GM18519 (cell line): ENCODE results near the gene HPCAL1.

Experiments used
- ATAC-seq: cut with Tn5 transposase; IDR thresholded peaks from one replicate; pipeline ENCODE4 v1.9.1; 2021; ENCODE audit warnings: mild to moderate bottlenecking, moderate library complexity; ENCODE audit not compliant: unreplicated experiment, low FRiP score

Gene HPCAL1

DNA sequence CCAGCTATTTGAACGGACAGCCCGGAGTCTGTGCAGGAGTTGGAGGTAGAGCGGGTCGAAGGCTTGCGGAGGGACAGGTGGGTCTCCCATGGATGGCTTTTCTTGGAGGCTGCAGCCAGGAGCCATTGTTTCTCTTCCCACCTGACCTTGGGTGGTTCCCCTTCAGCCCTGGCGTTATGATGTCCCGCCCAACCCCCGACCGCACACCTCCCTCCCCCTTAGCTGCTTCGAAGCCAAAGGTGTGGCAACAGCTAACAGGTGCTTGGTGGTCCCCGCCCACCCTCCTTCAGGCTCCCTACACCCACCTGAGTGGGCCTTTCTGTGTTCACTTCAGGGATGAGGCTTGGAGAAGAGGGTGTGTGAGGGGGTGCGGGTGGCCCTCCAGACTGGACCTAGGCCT is 62.7 kb downstream of the HPCAL1 start:
- ATAC-seq: no peak

DNA sequence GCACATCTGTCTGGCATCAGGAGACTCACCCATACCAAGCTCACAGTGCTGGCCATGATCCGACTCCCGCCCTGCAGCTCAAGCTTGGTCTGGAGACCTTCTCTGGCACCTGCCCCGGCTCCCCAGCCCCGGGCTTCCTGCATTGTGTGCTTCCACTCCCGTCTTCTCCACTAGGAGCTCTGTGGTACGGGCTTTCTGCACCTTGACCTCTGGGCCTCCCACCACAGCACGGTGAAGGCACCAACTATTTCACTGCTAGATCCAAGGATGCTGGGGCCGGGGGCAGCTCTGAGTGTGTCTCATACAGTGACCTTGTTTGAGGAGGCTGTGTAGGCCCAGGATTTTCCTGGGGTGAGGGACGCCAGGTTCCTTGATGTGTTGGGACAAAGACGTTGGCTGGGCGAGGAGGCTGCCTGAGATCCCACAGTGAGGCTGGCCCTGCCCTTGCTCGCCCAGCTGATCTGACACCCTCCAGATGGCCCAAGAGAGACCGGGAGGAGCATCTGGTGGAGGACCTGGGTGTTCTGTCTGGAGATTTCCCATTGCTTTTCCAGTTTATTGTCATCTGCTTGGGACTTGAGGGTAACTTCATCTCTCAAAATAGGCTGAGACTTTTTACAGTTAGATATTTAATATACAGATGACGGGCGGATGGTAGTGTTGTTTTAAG is 64.0 kb downstream of the HPCAL1 start:
- no peak for ATAC-seq

DNA sequence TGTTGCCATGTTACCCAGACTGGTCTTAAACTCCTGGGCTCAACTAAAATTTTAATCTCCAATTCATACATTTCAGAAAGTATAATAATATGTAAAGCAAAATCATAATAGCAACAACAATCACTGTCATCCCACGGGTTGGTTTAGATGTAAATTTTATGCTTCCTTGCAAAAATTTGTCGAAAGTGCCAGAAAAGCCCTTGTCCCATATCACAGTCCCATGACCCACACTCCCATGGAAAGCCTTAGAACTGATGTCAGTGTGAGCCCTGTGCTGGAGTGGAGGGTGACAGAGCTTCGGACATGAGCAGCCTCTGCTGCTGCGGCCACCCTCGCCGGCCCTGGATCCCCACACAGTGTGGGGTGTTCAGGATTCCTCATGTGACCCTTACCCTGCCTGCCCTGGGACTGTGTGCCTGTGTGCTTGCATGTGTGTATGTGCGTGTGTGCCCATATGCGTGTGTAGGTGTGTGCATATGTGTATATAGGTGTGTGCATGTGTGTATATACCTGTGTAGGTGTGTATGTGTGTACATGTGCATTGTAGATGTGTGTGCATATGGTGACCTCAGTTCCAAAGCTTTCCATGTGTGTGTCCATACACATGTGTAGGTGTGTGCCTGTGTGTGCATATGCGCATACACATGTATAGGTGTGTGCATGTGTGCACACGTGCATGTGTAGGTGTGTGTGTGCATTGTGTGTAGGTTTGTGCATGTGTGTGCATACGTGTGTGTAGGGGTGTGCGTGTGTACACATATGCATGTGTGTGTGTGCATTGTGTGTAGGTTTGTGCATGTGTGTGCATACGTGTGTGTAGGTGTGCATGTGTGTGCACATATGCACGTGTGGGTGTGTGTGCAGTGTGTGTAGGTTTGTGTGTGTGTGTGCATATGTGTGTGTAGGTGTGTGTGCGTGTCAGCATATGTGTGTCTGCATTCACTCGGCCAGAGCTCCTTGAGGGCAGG is 65.1 kb downstream of the HPCAL1 start:
- no peak for ATAC-seq

DNA sequence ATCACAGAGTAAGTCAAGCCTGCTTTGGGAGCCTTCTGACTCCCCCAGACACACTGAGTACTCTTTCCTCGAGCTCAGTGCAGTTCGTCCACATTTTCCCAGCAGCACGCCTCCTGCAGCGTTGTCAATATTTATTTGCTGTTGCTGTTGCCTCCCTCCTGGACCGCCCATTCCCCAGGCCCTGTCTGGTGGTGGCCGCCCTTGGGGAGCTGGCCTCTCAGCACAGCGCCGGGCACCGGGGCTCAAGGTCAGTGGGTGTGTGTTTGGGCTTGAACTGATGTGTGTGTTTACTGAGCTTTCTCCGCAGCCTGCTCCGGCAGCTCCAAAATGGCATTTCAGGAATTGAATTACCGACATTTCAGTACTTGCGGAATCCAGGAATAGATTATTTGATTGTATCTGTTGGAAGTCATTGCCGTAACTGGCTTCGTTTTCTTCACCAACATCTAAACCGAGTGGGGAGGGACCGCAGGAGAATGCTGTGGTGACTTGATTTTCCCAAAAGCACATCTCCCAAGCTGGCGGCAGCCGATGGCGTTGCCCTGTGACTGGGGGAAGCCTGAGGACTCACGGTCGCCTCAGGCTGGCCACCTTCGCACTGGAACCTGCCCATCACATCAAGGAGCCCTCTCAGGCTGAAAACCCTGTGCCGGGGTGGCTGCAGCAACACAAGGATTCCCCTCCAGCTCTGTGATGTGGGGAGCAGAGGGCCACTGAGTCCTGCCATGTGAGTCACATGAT is 66.0 kb downstream of the HPCAL1 start:
- no peak for ATAC-seq

DNA sequence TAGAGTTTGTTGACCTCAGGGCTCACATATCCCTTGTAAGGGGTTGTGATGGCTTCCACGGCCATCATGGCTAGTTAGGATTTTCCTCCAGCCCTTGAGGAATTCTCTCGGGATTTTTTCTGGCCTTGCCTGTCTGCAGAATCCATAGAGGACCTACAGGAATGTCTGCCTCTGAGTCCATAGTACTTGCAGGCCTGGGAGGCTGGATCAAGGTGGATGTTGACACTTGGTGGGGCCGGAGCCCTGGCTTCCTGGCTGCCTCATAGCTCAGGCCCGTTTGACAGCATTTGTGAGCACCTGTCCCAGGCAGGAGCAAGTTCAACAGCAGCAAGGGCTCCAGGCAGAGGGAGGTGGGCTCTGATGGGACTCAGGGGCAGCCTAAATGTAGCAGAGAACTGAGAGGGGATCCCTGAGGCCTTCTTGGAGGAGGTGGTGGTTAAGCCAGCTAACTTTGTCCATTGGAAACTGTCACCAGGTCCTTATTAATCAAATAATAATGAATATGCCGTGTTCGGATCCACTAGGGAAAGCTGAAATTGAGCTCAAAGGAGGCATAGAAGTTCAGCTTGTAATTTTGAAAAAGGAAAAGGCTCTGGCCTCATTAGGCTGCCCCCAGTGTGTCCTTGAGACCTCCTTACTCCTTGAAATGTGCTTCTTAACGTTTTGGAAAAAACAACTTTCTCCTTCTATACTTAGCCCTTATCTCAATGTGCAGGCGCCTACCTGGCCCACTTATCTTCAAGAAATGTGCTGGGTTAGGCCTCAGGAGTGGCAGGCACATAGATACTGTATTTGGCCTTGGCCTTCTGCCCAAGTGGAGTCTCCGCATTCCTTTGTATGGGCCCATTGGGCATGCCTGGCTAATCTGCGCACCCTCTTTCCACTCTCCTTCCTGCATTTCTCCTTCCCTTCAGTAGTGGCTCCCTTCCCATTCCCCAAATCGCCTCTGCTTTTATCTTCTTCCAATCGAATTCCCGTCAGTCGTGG is 66.9 kb downstream of the HPCAL1 start:
- no peak for ATAC-seq

DNA sequence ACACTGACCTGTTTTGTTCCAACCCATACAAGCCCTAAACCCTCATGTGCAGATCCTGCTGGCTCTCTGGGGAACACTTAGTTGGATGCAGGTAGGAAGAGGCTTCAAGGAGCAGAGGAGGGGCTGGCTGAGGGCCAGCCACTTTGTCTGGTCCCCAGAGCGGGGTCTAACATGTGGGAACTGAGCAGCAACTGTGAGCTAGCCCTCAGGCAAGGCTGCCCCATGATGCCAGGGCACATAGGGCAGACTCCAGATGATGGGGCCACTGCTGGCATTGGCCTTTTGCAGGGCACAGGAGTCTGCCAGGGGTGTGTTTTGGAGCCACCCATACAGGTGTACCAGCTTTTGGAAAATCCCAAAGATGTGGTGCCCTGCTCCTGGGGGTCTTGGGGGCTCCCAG is 67.7 kb downstream of the HPCAL1 start:
- ATAC-seq: no peak

DNA sequence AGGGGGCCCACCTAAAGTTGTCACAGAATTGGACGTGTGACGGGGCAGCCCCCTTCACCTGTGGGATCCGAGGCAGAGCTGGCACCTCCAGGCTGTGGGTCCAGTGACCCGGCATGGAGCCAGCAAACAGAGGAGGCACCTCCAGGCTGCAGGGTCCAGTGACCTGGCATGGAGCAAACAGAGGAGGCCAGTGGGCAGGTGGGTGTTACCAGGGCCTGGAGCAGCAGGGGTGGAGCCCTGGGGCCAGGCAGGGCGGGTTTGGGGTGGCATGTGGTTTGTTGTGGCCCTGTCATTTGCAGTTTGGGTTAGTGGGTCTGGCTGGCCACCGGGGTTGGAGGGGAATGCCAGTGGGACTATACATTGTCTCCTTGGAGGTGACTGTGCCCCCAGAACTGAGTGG is 68.2 kb downstream of the HPCAL1 start:
- ATAC-seq: no peak

DNA sequence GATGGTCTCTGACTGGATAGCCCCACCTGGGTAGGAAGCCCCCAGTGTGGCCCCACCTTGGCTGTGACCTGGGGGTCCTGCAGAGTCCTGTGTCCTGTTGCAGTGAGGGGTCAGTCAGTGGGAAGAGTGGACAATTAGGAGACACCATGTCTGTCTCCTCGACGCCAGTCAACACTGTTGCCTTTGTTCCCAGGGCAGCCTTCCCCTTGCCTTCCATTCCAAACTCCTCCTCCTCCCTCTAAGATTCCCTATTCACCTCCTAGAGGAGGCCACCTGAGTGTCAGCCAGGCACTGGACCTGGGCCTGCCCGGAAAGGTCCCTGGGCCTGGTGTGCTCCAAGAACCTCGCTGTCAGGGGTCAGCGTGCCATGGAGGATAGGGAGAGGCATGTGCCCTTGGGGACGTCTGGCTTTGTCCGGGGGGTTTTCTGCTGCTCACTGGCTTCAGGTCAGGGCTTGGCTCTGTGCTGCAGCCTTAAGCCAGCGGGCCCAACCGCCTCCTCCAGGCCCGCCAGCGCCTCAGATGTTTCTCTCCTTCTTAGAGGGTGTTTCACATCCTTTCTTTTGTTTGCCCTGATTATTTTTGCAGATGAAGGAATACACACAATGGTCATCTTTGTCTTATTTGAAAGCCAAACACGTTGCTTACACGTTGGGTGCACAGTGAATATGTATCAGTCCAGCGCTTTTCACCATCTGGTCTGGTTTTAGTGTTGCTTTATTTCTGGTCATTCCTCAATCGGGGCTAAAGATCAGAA is 68.9 kb downstream of the HPCAL1 start:
- no peak for ATAC-seq

DNA sequence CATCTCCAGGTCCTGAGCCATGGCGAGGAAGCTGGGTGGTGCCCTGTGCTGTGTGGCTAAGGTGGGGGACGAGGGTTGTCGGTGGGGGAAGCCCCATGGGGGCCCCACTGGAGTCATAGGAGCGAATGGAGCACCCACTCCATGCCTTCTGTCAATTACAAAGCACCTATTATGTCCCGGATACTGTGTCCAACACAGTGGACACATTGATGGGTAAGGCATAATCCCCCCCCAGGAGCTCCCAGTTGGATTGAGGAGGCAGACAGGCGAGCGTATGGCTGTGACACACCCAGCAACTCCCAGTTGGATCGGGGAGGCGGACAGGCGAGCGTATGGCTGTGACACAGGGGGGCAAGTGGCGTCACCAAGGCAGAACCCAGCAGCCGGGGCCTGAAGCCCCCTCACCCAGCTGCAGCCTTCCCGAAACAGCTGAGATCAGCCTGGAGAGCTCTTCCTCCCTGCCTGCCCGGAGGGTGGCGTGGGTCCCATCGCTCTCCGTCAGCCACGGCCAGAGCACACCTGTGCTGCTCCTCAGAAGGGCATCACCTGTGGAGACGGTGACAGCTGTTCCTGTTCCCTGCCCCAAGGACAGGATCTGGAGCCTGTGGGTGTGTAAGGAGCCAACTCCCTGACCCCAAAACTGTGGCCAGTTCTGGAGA is 69.6 kb downstream of the HPCAL1 start:
- no peak for ATAC-seq

DNA sequence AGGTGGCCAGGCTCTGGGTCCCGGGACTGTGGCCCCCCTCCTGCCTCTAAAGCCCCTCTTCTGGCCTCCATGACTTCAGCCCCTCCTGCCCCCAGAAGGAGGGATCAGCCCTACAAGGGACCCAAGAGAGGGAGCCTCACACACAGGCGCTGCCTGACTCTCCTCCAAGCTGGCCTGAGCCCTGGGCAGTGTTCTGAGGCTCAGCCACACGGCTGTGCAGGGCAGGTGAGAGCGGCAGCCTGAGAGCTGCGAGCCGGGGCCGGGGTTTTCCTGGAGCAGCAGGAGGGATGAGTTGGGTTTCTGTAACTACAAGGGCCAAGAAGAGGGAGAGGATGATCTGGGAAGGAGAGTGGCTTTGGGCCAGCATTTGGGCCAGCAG is 70.1 kb downstream of the HPCAL1 start:
- no peak for ATAC-seq

DNA sequence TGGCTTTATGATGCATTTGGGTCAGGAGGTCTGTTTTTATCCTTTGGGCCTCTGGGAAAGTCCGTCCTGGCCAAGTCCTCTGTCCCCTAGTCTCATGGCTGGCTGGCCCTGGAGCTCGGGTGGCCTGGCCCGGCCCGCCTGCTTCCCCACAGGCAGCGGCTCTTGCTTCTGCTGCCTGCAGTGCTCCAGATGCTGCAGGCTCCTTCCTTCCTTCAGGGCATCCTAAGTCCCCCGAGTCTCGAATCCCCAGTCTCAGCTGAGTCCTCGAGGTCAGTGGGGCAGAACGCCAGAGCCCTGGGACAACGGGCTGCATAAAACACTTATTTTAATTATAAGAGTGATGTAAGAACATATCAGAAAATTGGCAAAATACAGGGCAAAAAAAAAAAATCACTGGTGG is 71.2 kb downstream of the HPCAL1 start:
- ATAC-seq: no peak

DNA sequence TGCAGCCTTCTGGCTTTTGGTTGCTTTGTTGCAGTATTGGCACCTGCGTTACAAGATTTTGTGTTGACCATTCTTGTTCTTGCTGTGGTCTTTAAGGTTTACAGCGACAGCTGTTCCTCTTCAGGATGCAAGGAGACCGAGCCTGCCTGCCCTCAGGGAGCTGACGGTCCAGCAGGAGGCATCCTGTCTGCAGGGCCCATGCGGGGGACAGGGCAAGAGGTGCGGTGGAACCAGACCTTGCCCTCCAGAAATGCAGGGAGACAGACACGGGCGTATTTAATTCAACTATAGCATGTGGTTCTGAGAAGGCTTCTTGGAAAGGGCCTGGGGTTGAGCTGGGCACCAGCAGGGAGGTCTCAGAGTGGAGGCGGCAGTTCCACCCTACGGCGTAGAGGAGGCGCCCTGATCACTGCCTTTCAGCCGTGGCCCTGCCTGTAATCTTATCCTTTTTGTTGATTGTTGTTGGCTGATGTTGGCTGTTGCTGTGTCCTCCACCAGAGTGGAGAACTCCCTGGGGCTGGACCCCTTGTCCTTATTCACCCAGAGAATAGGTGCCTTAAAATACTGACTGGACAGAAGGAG is 71.7 kb downstream of the HPCAL1 start:
- no peak for ATAC-seq

DNA sequence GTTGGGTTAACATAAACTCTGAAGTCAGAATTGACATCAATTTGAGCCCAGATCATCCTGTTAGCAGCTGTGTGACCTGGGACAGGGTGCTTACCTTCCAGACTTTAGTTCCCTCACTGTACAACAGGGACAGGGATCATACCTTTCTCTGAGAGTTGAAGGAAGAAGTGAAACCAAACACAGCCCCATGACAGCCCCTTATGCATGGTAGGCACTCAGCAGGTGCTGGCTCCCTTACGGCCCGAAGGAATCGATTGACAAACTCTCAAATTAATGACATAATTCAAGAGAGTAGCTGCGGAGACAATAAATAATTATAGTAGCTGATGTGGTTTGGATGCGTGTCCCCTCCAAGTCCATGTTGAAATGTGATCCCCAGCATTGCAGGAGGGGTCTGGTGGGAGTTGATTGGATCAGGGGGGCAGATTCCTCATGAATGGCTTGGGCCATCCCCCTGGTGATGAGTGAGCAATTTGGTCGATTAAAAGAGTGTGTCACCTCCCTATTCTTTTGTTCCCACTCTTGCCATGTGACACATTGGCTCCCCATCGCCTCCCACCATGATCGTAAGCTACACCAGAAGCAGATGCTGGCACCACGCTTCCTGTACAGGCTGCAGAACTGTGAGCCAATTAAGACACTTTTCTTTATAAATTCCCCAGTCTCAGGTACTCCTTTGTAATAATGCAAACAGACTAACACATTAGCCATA is 73.0 kb downstream of the HPCAL1 start:
- ATAC-seq: no peak

DNA sequence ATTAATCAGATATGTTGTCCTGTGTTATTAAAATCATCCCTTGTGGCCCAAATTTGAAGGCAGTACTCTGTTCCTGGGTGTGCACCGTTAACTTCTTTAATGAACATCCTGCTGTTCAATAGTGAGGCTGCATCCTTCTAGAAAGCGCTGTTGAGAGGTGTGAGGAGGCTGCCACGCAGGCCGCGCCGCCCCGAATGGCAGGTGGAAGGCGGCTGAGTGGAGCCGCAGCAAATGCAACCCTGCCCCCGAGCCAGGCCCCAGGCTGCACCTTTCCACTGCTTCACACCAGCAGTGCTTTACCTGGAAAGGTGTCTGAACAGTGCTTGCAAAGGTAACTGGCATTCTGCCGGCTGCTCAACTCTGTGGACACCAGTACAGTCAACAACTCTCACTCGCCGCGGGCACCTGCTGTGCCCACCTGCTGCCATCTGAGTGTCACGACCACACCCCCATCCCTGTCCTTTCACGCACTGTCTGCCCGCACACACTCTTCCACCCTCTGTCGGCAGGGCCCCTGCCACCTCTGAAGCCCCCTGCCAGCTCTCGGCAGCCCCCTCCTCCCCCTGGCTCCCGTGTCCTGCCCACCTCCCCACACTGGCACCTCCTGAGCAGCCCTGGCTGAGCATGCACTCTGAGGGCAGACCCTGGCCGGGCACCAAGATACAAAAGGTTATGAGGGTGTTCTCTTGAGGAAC is 74.5 kb downstream of the HPCAL1 start:
- no peak for ATAC-seq

DNA sequence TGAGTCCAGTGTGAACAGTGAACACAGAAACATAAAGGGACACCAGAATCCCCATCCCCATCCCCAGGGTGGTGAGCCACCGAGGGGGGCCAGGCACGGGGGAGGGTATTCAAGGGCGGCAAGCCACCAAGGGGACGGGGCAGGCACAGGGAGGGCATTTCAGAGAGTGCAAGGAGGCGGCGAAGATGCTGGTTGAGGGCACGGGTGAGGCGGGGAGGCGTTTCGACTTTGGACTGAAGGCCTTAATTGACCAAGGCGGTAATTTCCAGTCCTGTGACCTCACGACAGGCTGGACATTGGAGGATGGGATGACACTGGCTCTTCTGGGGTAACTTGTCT is 75.0 kb downstream of the HPCAL1 start:
- ATAC-seq: no peak

DNA sequence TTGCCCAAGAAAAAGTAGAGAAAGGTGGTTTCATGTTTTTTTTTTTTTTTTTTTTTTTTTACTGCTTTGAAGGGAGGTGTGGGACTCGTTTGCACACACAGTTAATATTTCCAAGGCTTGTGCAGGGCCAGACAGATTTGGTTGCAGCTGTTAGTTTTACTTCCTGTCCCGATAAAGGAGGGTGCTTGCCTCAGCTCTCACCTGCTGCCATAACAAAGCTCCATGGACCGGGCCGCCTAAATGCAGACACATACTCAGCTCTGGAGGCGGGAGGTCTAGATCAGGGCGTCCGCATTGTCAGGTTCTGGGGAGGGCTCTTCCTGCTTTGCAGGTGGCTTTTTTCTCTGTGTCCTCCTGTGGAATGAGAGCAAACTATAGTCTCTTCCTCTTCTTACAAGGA is 75.5 kb downstream of the HPCAL1 start:
- peak; percentile 48 for ATAC-seq
